Measurements from ENCODE around the gene PEX5L. TPM values are rescaled to one million over a fixed set of nuclear protein-coding genes. Genes with fewer than 3 reads are reported as not detected.

The PEX5L gene
- total RNA-seq, 1 donor from 2014 or later: under 0.01 TPM

DNA sequence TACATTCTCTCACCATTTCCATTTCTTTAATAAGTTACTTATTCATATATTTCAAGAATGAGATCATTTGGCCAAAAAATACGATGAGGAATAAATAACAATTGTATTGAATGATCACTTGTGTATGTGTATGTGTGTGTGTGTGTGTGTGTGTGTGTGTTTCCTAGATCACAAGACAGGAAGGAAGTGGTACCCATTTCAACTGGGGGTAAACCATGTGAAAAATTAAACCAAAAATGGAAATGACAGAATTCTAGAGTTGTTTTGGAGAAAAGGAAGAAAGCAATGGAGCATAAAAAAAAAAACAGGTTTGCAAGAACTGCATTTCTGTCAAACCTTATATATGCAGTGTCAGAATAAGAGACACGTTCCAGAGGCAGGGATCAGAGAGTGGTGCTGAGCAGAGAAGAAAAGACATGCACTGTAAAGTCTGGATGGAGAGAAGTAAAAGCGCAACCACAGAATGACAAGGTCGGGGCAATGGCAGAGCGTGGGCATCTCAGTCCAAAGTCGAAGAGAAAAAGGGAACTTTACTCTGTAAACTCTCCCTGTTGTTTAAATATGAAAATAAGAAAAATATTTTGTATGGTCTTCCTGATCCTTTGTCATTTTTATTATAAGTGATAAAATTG lies 75.5 kb downstream of the PEX5L start:
- Histone ChIP-seq H3K36me3 (ENCODE audit: control insufficient read depth, insufficient read depth, low read length) (no peaks in the 10 kb centered on the region), H3K4me3 (ENCODE audit: low read depth, low read length) (no peak overlapping the region), H3K27me3 (ENCODE audit: control insufficient read depth, insufficient read depth, low read length) (no peaks in the 10 kb centered on the region)
- FAIRE-seq (no peak), DNase-seq (ENCODE audit: low read depth) (no peak)
- TF ChIP-seq, protein P1, sequence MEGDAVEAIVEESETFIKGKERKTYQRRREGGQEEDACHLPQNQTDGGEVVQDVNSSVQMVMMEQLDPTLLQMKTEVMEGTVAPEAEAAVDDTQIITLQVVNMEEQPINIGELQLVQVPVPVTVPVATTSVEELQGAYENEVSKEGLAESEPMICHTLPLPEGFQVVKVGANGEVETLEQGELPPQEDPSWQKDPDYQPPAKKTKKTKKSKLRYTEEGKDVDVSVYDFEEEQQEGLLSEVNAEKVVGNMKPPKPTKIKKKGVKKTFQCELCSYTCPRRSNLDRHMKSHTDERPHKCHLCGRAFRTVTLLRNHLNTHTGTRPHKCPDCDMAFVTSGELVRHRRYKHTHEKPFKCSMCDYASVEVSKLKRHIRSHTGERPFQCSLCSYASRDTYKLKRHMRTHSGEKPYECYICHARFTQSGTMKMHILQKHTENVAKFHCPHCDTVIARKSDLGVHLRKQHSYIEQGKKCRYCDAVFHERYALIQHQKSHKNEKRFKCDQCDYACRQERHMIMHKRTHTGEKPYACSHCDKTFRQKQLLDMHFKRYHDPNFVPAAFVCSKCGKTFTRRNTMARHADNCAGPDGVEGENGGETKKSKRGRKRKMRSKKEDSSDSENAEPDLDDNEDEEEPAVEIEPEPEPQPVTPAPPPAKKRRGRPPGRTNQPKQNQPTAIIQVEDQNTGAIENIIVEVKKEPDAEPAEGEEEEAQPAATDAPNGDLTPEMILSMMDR (IDR thresholded peaks at IDR 0.05; ENCODE audit: insufficient read depth, low read length, severe bottlenecking): no peak

DNA sequence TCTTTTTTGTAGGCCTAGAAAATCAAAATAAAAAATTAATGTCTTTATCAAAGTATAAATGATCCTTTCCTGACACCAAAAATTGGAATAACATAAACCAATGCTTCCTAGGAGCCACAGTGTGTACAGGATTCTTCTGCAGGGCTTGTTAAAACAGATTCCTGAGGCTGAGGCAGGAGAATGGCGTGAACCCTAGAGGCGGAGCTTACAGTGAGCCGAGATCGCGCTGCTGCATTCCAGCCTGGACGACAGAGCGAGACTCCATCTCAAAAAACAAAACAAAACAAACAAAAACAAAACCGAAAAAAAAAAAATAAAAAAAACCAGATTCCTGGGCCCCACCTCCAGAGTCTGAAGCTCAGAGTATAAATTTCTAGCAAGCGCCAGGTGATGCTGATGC lies 78.0 kb downstream of the PEX5L start:
- FAIRE-seq: no peak
- DNase-seq (ENCODE audit: low read depth): no peak
- Histone ChIP-seq H3K36me3 (ENCODE audit: control insufficient read depth, insufficient read depth, low read length) (no peaks in the 10 kb centered on the region), H3K27me3 (ENCODE audit: control insufficient read depth, insufficient read depth, low read length) (no peaks in the 10 kb centered on the region), H3K4me3 (ENCODE audit: low read depth, low read length) (no peak overlapping the region)
- TF ChIP-seq, protein P1 (IDR thresholded peaks at IDR 0.05; ENCODE audit: insufficient read depth, low read length, severe bottlenecking): no peak

DNA sequence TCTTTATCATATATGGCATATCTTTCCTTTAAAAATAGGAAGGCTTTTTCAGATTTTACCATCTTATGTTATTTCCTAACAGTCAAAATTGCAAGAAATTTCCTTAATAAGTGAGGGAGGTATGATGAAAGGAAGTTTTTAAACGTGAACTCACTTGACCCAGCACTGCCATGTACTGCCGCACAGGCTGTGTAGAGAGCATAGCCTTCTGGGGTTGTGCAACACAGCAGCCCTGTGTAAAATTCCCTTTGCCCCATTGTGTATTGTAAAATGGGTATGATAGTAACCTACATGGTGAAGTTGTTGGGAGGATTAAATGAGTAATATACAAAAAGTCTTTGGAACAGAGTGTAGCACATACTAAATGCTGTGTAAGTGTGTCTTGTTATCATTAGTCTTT lies 78.6 kb downstream of the PEX5L start:
- FAIRE-seq: no peak
- TF ChIP-seq, protein P1 (IDR thresholded peaks at IDR 0.05; ENCODE audit: insufficient read depth, low read length, severe bottlenecking): no peak
- H3K36me3 ChIP-seq (ENCODE audit: control insufficient read depth, insufficient read depth, low read length): no peaks in the 10 kb centered on the region
- no peaks in the 10 kb centered on the region for H3K27me3 ChIP-seq (ENCODE audit: control insufficient read depth, insufficient read depth, low read length)
- H3K4me3 ChIP-seq (ENCODE audit: low read depth, low read length): no peak overlapping the region
- no peak for DNase-seq (ENCODE audit: low read depth)

DNA sequence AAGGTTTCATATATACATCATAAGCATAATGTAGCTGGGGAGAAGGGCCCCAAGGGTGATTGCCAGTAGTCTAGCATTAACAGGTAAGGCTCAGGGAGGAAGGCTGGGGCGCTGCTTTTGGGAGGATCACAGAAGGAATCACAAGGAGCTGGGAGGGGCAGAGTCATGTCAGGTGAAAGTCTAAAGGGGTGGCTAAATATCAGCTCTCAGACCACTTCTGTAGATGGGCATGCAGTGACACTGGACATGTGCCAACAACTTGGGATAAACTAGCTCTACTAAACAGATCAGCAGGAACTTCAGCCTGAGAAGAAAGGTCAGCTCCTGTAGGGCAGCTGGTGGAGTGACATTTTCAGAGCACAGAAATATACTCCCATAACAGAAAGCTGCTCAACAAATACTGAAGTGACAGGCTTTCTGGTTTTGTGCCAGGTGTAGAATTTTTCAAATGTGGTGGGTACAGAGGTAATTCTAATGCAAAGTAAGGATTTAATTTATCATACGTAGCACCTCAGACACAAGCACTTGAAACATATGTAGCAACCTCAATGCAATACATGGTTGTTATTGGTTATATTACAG lies 79.4 kb downstream of the PEX5L start:
- TF ChIP-seq, protein P1 (IDR thresholded peaks at IDR 0.05; ENCODE audit: insufficient read depth, low read length, severe bottlenecking): no peak
- DNase-seq (ENCODE audit: low read depth) (no peak), FAIRE-seq (no peak)

DNA sequence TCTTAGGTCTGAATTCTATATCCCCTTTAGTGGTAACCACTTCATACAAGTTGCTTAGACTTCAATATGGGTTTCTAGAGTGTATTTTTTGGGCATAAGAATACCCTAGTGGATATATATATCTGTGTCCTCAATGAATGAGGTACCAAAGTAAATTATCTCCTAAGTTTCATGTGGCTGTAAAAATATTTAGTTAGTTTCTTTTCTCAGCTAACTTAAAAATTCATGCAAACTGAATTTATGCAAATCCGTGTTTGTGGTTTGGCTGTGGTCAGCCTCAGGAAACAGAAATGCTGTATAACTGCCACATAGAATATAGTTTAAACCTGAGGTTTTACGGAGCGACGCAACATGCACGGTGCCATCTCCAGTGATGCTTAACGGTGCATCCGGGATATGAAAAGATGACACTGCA lies 80.3 kb downstream of the PEX5L start:
- no peak overlapping the region for H3K4me3 ChIP-seq (ENCODE audit: low read depth, low read length)
- no peaks in the 10 kb centered on the region for H3K36me3 ChIP-seq (ENCODE audit: control insufficient read depth, insufficient read depth, low read length)
- H3K27me3 ChIP-seq (ENCODE audit: control insufficient read depth, insufficient read depth, low read length): no peaks in the 10 kb centered on the region
- FAIRE-seq (no peak), DNase-seq (ENCODE audit: low read depth) (no peak)
- TF ChIP-seq, protein P1 (IDR thresholded peaks at IDR 0.05; ENCODE audit: insufficient read depth, low read length, severe bottlenecking): no peak

More for the DNA sequence above, 79.4 kb downstream of the PEX5L start:
- H3K27me3 ChIP-seq (ENCODE audit: control insufficient read depth, insufficient read depth, low read length): no peaks in the 10 kb centered on the region
- H3K4me3 ChIP-seq (ENCODE audit: low read depth, low read length): no peak overlapping the region
- H3K36me3 ChIP-seq (ENCODE audit: control insufficient read depth, insufficient read depth, low read length): no peaks in the 10 kb centered on the region

DNA sequence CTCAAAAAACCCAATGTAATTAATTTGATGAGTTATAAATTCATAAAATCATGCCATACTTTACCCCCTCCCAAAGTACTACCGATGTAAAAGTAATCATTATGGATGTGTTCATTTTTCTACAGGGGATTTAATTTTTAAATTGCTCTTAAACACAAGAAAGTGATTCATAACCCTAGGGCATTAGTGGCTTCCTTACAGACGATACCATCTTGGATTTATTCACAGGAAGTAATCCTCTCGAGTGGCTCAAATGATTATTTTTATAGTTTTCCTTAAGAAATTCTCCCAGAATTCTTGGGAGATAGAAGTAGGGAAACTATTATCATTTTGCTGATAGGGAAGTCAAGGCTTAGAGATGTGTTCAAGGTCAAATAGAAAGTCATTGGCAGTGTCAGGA lies 80.9 kb downstream of the PEX5L start:
- no peak for DNase-seq (ENCODE audit: low read depth)
- TF ChIP-seq, protein P1 (IDR thresholded peaks at IDR 0.05; ENCODE audit: insufficient read depth, low read length, severe bottlenecking): no peak
- no peaks in the 10 kb centered on the region for H3K27me3 ChIP-seq (ENCODE audit: control insufficient read depth, insufficient read depth, low read length)
- no peak overlapping the region for H3K4me3 ChIP-seq (ENCODE audit: low read depth, low read length)
- no peaks in the 10 kb centered on the region for H3K36me3 ChIP-seq (ENCODE audit: control insufficient read depth, insufficient read depth, low read length)
- FAIRE-seq: no peak

All from bronchial epithelial cell (primary cell).